MM.1S (cell line): Measurements from ENCODE around the gene GAS7.

ENCODE experiments used
- EZH2 ChIP-seq: fragments of 300-600 bp; sonication (generic); optimal IDR thresholded peaks from 2 replicates; pipeline ENCODE3; 2017; ENCODE audit warnings: low read depth, mild to moderate bottlenecking, antibody characterized with exemption, low read length, mixed read lengths
- TF ChIP-seq, protein P1 (sequence below): fragments of 300-600 bp; sonication (generic); IDR thresholded peaks from 2 replicates; pipeline ENCODE4 v1.5.1; 2016; ENCODE audit warnings: antibody characterized with exemption, low read length, mixed read lengths

- TF ChIP-seq, protein P1, sequence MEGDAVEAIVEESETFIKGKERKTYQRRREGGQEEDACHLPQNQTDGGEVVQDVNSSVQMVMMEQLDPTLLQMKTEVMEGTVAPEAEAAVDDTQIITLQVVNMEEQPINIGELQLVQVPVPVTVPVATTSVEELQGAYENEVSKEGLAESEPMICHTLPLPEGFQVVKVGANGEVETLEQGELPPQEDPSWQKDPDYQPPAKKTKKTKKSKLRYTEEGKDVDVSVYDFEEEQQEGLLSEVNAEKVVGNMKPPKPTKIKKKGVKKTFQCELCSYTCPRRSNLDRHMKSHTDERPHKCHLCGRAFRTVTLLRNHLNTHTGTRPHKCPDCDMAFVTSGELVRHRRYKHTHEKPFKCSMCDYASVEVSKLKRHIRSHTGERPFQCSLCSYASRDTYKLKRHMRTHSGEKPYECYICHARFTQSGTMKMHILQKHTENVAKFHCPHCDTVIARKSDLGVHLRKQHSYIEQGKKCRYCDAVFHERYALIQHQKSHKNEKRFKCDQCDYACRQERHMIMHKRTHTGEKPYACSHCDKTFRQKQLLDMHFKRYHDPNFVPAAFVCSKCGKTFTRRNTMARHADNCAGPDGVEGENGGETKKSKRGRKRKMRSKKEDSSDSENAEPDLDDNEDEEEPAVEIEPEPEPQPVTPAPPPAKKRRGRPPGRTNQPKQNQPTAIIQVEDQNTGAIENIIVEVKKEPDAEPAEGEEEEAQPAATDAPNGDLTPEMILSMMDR = no peak
- TF ChIP-seq EZH2 = no peak
Measured at GRCh38 chr17:10096596-10096995, 101.8 kb downstream of the GAS7 start.
